ENCODE measurements around the gene ULK2. TPM values are rescaled to one million over a fixed set of nuclear protein-coding genes. Genes with fewer than 3 reads are reported as not detected.

Gene ULK2
- total RNA-seq, 2 donors from 2014 or later = 20.5 to 23.8 TPM

Other genes starting within 250 kb of the ULK2 start
- 10 to 100 TPM; 38.8 to 45.3 TPM for gene ALDH3A2, start 219.2 kb downstream of the ULK2 start, total RNA-seq
- gene SLC47A2, start 151.4 kb downstream of the ULK2 start, total RNA-seq = not detected
- under 1 TPM in 1 of 2 donors, not detected in 1; 0.46 TPM for gene ALDH3A1, start 119.6 kb downstream of the ULK2 start, total RNA-seq
- gene AKAP10, start 109.9 kb upstream of the ULK2 start, total RNA-seq = 10 to 100 TPM; 35.5 to 37.0 TPM
- gene SPECC1, start 141.4 kb upstream of the ULK2 start, total RNA-seq = 10 to 100 TPM; 44.7 to 59.1 TPM